KMS-11 (cell line): ENCODE data around the gene BICDL1.

Source experiments
- H2AFZ ChIP-seq: fragments of 200-600 bp; sonication (generic); 2 replicates; pipeline ENCODE4 v1.6.1; 2016; ENCODE audit warnings: antibody characterized with exemption, mixed run types, low read depth
- H3K27ac ChIP-seq: fragments of 200-600 bp; sonication (generic); 2 replicates; pipeline ENCODE4 v1.6.1; 2016; ENCODE audit warnings: mild to moderate bottlenecking, mixed run types
- H3K27me3 ChIP-seq: fragments of 200-600 bp; sonication (generic); 2 replicates; pipeline ENCODE4 v1.6.1; 2017; ENCODE audit warnings: mild to moderate bottlenecking, low read depth, mixed run types, moderate library complexity; ENCODE audit not compliant: insufficient read depth
- H3K36me3 ChIP-seq: fragments of 200-600 bp; sonication (generic); 2 replicates; pipeline ENCODE4 v1.6.1; 2017; ENCODE audit warnings: mild to moderate bottlenecking, mixed run types; ENCODE audit not compliant: insufficient read depth
- H3K4me1 ChIP-seq: fragments of 200-600 bp; sonication (generic); 2 replicates; pipeline ENCODE4 v1.6.1; 2016; ENCODE audit warnings: mild to moderate bottlenecking, low read depth, mixed run types; ENCODE audit not compliant: poor library complexity, severe bottlenecking
- H3K4me2 ChIP-seq: fragments of 200-600 bp; sonication (generic); 2 replicates; pipeline ENCODE4 v1.7.0; 2016; ENCODE audit warnings: mild to moderate bottlenecking, mixed run types
- H3K4me3 ChIP-seq: fragments of 200-600 bp; sonication (generic); IDR thresholded peaks from 2 replicates; pipeline ENCODE4 v1.6.1; 2017; ENCODE audit warnings: low read depth, low read length, mixed read lengths; ENCODE audit not compliant: insufficient read depth
- H3K79me2 ChIP-seq: fragments of 200-600 bp; sonication (generic); 2 replicates; pipeline ENCODE4 v1.6.1; 2016; ENCODE audit warnings: low read depth, mixed run types; ENCODE audit not compliant: insufficient read depth
- H3K9ac ChIP-seq: fragments of 200-600 bp; sonication (generic); 2 replicates; pipeline ENCODE4 v1.6.1; 2016; ENCODE audit warnings: mild to moderate bottlenecking, mixed run types
- H4K20me1 ChIP-seq: fragments of 200-600 bp; sonication (generic); 2 replicates; pipeline ENCODE4 v1.6.1; 2016; ENCODE audit warnings: mild to moderate bottlenecking, mixed run types; ENCODE audit not compliant: insufficient read depth
- CTCF ChIP-seq: fragments of 200-600 bp; sonication (generic); conservative IDR thresholded peaks from 2 replicates; pipeline ENCODE4 v1.6.1; 2017; ENCODE audit warnings: low read depth, mild to moderate bottlenecking, antibody characterized with exemption, low read length, moderate library complexity, mixed read lengths

The BICDL1 gene

GRCh38 chr12:120115692-120116440 lies 126.8 kb downstream of the BICDL1 start:
- H3K4me3 ChIP-seq = no peak overlapping the region
- no peaks in the 10 kb centered on the region for H3K36me3 ChIP-seq
- no peak for TF ChIP-seq CTCF
- H2AFZ ChIP-seq = no peak overlapping the region
- H3K4me2 ChIP-seq = peak overlapping the region; percentile 70
- peaks cover 69% of the 10 kb centered on the region; the same call in 1 of the 2 replicates for H3K79me2 ChIP-seq
- H3K27me3 ChIP-seq = no peaks in the 10 kb centered on the region
- peak overlapping the region; percentile 42; the same call in 1 of the 2 replicates for H3K9ac ChIP-seq
- H3K27ac ChIP-seq = no peak overlapping the region
- no peaks in the 10 kb centered on the region for H4K20me1 ChIP-seq
- H3K4me1 ChIP-seq = peaks cover 42% of the 10 kb centered on the region

GRCh38 chr12:120116441-120116791 lies 127.4 kb downstream of the BICDL1 start, which contains the start of gene RAB35:
RAB35 (minus strand) TSS chr12:120116753; CDS start chr12:120116650, 103 bp downstream.
- Histone ChIP-seq H4K20me1 (no peaks in the 10 kb centered on the region), H3K4me3 (no peak within 1 kb of the TSS), H3K27me3 (no peaks in the 10 kb centered on the region), H3K27ac (peak within 1 kb of the TSS; percentile 84), H3K4me2 (peak within 1 kb of the TSS; percentile 89), H3K9ac (peak within 1 kb of the TSS; percentile 64), H3K4me1 (peaks cover 48% of the 10 kb centered on the region), H3K36me3 (no peaks in the 10 kb centered on the region), H2AFZ (peak within 1 kb of the TSS; percentile 41), H3K79me2 (peaks cover 64% of the 10 kb centered on the region; the same call in 1 of the 2 replicates)
- TF ChIP-seq CTCF = no peak

DNA sequence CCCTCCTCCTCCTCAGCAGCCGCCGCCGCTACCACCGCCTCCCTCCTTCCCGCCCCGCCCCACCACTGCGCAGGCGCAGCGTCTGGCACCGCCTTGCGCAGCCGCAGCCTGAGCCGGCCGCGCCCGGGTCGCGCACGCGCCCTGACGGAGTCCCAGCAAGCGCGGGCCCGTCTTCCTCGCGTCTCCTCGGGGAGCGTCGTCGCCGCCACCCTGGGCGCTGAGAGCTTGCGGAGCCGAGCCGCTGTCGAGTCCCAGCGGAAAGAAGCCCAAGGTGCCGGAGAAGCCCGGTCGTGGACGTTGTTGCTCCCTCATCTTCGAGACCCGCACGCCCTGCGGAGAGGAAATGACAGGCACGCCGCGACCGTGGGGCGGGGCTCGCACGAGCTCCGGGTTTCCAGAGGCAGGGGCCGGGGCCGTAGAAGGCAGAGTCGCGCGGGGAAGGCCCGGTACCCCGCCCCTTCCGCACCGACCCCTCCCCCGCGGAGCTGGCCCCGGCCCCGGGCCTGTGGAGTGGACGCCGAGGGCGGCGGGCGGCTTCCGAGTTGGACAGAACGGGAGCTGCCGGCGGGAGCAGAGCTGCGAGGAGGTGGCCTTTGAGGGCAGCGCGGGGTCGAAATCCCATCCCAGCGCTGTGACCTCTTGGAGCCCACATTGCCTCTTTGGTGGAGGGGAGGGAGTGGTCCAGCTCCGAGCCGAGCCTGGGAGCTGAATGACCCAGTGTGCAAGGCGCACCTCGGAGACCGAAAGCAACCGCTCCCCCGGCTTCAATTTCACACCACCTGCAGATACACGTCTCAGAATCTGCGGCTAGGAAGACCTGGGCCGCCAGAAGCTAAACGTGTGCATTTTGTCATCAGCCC lies 128.0 kb downstream of the BICDL1 start:
- H3K4me1 ChIP-seq = peaks cover 54% of the 10 kb centered on the region
- H3K9ac ChIP-seq = peak overlapping the region; percentile 64
- TF ChIP-seq CTCF = no peak
- H2AFZ ChIP-seq = peak overlapping the region; percentile 41
- peak overlapping the region; percentile 84 for H3K27ac ChIP-seq
- H3K27me3 ChIP-seq = no peaks in the 10 kb centered on the region
- peaks cover 59% of the 10 kb centered on the region; the same call in 1 of the 2 replicates for H3K79me2 ChIP-seq
- no peak overlapping the region for H3K4me3 ChIP-seq
- H3K36me3 ChIP-seq = no peaks in the 10 kb centered on the region
- peak overlapping the region; percentile 89; the same call in 1 of the 2 replicates for H3K4me2 ChIP-seq
- no peaks in the 10 kb centered on the region for H4K20me1 ChIP-seq

DNA sequence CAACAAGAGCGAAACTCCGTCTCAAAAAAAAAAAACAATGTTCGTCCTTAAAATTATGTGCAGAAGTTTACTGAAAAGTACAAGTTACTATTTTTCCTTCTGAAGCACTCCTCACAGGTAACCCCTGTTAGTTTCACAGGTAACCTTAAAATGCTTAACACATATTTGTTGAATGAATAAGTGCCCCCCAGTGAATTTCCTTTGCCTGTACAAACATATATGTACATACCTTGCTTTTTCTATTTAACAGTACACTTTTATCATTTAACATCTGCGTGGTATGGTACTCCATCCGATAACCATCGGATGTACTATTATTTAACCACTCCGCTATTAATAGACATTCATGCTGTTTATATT lies 128.9 kb downstream of the BICDL1 start:
- no peaks in the 10 kb centered on the region for H3K27me3 ChIP-seq
- no peak for TF ChIP-seq CTCF
- no peaks in the 10 kb centered on the region for H4K20me1 ChIP-seq
- H3K27ac ChIP-seq = peak overlapping the region; percentile 84
- no peak overlapping the region for H3K4me3 ChIP-seq
- H3K79me2 ChIP-seq = peaks cover 51% of the 10 kb centered on the region; the same call in 1 of the 2 replicates
- peak overlapping the region; percentile 89 for H3K4me2 ChIP-seq
- H2AFZ ChIP-seq = no peak overlapping the region
- H3K4me1 ChIP-seq = peaks cover 63% of the 10 kb centered on the region
- H3K9ac ChIP-seq = peak overlapping the region; percentile 64; the same call in 1 of the 2 replicates
- H3K36me3 ChIP-seq = no peaks in the 10 kb centered on the region
